Upper lobe of left lung (tissue), 6 donors: ENCODE results near the gene CMPK2. TPM values are rescaled to one million over a fixed set of nuclear protein-coding genes. Genes with fewer than 3 reads are reported as not detected.

Experiments used
- ATAC-seq, 2 donors: fragments of 200-7000 bp; cut with Tn5 transposase; one replicate each; pipeline ENCODE4 v1.9.1; 2022; ENCODE audit warnings: mild to moderate bottlenecking in 2 of 2, moderate library complexity in 2 of 2; ENCODE audit not compliant: low FRiP score in 2 of 2
- DNase-seq, 2 donors: peaks; one replicate each; pipeline ENCODE4 v3.0.0-alpha.2; 2019 to 2020
- H3K27ac ChIP-seq, 4 donors: fragments of 200-600 bp; sonication (generic); one replicate each; pipeline ENCODE4 v1.5.1; 2016 to 2019
- H3K27me3 ChIP-seq, 4 donors: fragments of 200-600 bp; sonication (generic); one replicate each; pipeline ENCODE4 v1.5.1; 2017 to 2019
- H3K36me3 ChIP-seq, 4 donors: fragments of 200-600 bp; sonication (generic); one replicate each; pipeline ENCODE4 v1.5.1; 2016 to 2019
- H3K4me1 ChIP-seq, 4 donors: fragments of 200-600 bp; sonication (generic); one replicate each; pipeline ENCODE4 v1.5.1; 2018 to 2019
- H3K4me3 ChIP-seq, 4 donors: fragments of 200-600 bp; sonication (generic); one replicate each; pipeline ENCODE4 v1.5.1; 2017 to 2019; ENCODE audit warnings: mild to moderate bottlenecking in 2 of 4, moderate library complexity in 1 of 4
- H3K9me3 ChIP-seq, 4 donors: fragments of 200-600 bp; sonication (generic); one replicate each; pipeline ENCODE4 v1.5.1; 2018 to 2019
- EP300 ChIP-seq, 4 donors: sonication (generic); formaldehyde crosslinking; IDR thresholded peaks; one replicate each; pipeline ENCODE4 v1.5.1; 2017; ENCODE audit warnings: antibody characterized with exemption in 4 of 4, control low read depth in 2 of 4
- POLR2A ChIP-seq, 4 donors: fragments of 450-650 bp; IDR thresholded peaks; one replicate each; pipeline ENCODE4 v1.5.1; 2016 to 2017; ENCODE audit warnings: antibody characterized with exemption in 4 of 4, mild to moderate bottlenecking in 2 of 4
- POLR2AphosphoS5 ChIP-seq, 2 donors: sonication (generic); formaldehyde crosslinking; IDR thresholded peaks; one replicate each; pipeline ENCODE4 v1.5.1; 2017; ENCODE audit warnings: antibody characterized with exemption in 2 of 2
- WGBS, 2 donors: methylation state at CpG; one replicate each; pipeline ENCODE4 v1.1.5; 2017 to 2018; 5-methylcytosine and 5-hydroxymethylcytosine counted together
- total RNA-seq, 6 donors: library from RNA; depleted of rRNA in 4 of 6; stranded (reverse); fragments of >200 nt in 4 of 6; gene quantifications; one replicate each; pipeline versions ENCODE4 v1.1.0 to v1.2.1, GENCODE V29; 2016 to 2021
- TF ChIP-seq, protein P1 (sequence below), 6 experiments: fragments of 450-650 bp in 4 of 6; fragments of 200-600 bp in 2 of 6; sonication (generic) in 2 of 6; IDR thresholded peaks; one replicate each; pipeline ENCODE4 v1.5.1; 2016 to 2019; ENCODE audit warnings: antibody characterized with exemption in 6 of 6
- donor health status: DM: no; HTN: no; CAD: no; lungs with moderate emphysema.
- donor health status: DM: no; HTN: yes; CAD: no; lungs with severe emphysema.

CMPK2 gene
- total RNA-seq, 6 donors from 2014 or later, result 18.0 to 37.2 (median 20.7) TPM

DNA sequence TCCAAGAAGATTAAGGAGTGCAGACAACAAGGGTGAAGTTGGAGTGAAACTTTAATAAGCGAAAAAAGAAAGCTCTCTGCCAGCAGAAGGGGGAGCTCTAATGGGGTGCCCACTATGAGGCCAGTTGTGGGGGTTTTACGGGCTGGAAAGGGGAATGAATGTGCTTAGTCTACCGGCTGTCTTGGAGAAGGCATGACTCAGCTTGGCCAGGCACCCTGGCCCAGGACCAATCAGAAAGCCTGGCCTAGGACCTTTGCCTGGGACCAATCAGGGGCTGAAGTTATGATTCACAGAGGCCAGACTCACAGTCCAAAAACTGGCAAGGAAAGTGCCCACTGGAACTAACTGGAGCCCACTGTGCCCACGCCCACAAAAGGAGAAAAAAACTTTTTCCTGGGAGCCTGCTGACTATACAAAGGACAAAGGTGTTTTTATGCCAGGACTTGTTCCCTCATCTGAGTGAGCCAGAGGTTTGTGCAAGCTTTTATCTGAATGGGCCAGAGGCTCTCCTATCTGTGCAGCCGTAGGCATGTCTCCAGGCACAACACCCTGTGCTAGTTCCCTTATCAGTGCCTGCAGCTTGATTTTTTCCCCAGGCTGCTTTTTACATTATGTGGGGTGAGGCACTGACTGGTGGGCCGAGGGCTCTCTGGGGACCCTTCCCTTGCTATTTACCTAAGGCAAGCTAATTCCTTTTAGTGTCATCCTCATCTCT is 18.6 kb downstream of the CMPK2 start:
- Histone ChIP-seq H3K4me1 (no peaks in the 10 kb centered on the region), H3K9me3 (peaks cover 47 to 73% (median 70%) of the 10 kb centered on the region in 4 donors), H3K36me3 (peaks cover 6 to 47% (median 36%) of the 10 kb centered on the region in 4 donors), H3K27ac (no peak overlapping the region), H3K4me3 (no peak overlapping the region), H3K27me3 (no peaks in the 10 kb centered on the region)
- ATAC-seq, result no peak
- no peak for DNase-seq
- TF ChIP-seq, protein P1, sequence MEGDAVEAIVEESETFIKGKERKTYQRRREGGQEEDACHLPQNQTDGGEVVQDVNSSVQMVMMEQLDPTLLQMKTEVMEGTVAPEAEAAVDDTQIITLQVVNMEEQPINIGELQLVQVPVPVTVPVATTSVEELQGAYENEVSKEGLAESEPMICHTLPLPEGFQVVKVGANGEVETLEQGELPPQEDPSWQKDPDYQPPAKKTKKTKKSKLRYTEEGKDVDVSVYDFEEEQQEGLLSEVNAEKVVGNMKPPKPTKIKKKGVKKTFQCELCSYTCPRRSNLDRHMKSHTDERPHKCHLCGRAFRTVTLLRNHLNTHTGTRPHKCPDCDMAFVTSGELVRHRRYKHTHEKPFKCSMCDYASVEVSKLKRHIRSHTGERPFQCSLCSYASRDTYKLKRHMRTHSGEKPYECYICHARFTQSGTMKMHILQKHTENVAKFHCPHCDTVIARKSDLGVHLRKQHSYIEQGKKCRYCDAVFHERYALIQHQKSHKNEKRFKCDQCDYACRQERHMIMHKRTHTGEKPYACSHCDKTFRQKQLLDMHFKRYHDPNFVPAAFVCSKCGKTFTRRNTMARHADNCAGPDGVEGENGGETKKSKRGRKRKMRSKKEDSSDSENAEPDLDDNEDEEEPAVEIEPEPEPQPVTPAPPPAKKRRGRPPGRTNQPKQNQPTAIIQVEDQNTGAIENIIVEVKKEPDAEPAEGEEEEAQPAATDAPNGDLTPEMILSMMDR (IDR thresholded peaks at IDR 0.05), result no peak
- TF ChIP-seq POLR2AphosphoS5 (IDR thresholded peaks at IDR 0.05), result no peak
- no peak for TF ChIP-seq EP300 (IDR thresholded peaks at IDR 0.05)
- no peak for TF ChIP-seq POLR2A (IDR thresholded peaks at IDR 0.05)
- WGBS, 2 donors, result 92% methylated on average over 6 of the region's 6 CpGs

DNA sequence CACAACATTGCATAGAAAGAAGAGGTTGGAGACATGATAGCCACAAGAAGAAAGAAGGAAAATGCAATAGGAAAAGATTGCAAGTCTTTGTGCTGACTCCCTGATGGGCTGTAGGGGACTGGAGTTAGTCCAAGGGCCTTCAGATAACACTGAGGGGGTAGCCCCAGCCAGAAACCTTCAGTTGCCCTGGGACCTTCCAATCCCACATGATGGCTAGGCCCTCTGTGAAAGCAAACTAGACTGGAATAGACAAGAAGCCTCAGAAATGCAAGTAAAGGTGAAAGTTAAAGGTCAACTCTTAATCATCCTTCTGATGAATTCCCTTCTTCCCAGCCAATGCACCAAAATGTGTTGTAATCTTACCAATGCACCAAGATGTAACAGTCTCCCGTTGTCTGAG is 19.2 kb downstream of the CMPK2 start:
- DNase-seq (no peak), ATAC-seq (no peak)
- Histone ChIP-seq H3K27ac (no peak overlapping the region), H3K27me3 (no peaks in the 10 kb centered on the region), H3K36me3 (peaks cover 6 to 42% (median 35%) of the 10 kb centered on the region in 4 donors), H3K4me3 (no peak overlapping the region), H3K9me3 (peaks cover 47 to 78% (median 71%) of the 10 kb centered on the region in 4 donors), H3K4me1 (no peaks in the 10 kb centered on the region)
- TF ChIP-seq POLR2AphosphoS5 (IDR thresholded peaks at IDR 0.05), result no peak
- TF ChIP-seq, protein P1 (IDR thresholded peaks at IDR 0.05), result no peak
- no peak for TF ChIP-seq EP300 (IDR thresholded peaks at IDR 0.05)
- TF ChIP-seq POLR2A (IDR thresholded peaks at IDR 0.05), result no peak
- WGBS, 2 donors, result 94 to 95% methylated on average over 1 of the region's 1 CpG

DNA sequence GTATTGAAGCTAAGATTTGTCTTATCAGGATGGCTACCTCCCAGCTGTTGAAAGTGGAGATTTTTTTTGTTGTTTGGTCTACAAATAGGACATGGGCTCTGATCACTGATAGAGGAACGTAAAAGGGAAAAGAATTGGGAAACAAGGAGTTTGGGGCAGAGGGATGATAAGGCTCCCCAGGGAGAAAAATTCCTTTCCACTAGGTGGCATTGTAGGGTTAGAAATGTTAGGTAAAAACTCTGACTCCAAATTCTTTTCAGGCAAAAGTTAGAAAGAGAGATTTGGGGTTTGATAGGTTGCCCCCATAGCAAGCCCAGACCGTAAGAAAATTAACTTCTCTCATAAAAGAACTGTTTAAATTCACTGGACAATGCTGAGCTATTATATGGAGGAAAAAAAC is 19.8 kb downstream of the CMPK2 start:
- 92 to 94% methylated on average over 2 of the region's 2 CpGs for WGBS, 2 donors
- no peak for TF ChIP-seq POLR2AphosphoS5 (IDR thresholded peaks at IDR 0.05)
- TF ChIP-seq EP300 (IDR thresholded peaks at IDR 0.05), result no peak
- TF ChIP-seq POLR2A (IDR thresholded peaks at IDR 0.05), result no peak
- TF ChIP-seq, protein P1 (IDR thresholded peaks at IDR 0.05), result no peak
- no peak overlapping the region for H3K4me3 ChIP-seq
- H3K36me3 ChIP-seq, result peaks cover 6 to 35% (median 29%) of the 10 kb centered on the region in 4 donors
- peaks cover 47 to 84% (median 71%) of the 10 kb centered on the region in 4 donors for H3K9me3 ChIP-seq
- DNase-seq (no peak), ATAC-seq (no peak)
- no peaks in the 10 kb centered on the region for H3K4me1 ChIP-seq
- no peaks in the 10 kb centered on the region for H3K27me3 ChIP-seq
- H3K27ac ChIP-seq, result no peak overlapping the region

DNA sequence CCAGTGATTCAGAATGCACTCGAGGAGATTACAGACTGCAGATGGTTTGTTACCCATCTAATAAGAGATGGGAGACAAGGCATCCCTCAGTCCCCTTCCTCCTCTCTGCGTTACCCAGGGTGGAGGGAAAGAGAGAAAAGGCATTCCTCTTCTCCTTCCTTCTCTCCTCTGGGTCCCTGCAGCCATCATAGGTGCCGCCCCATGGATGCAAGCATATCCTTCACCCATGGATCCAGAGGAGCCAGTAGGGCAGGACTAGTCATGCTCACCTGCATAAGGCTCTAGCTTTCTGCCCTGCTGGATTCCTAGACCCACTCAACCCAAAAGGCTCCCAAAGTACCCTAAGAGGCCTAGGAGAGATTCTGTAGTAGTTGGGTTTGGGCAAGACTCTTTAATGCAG is 20.4 kb downstream of the CMPK2 start:
- no peak for DNase-seq

More for the DNA sequence above, 20.4 kb downstream of the CMPK2 start:
- H3K36me3 ChIP-seq, result peaks cover 6 to 29% (median 25%) of the 10 kb centered on the region in 4 donors
- H3K27ac ChIP-seq, result no peak overlapping the region
- 81 to 85% methylated on average over 3 of the region's 3 CpGs for WGBS, 2 donors
- peaks cover 47 to 87% (median 74%) of the 10 kb centered on the region in 4 donors for H3K9me3 ChIP-seq
- H3K27me3 ChIP-seq, result no peaks in the 10 kb centered on the region
- TF ChIP-seq, protein P1 (IDR thresholded peaks at IDR 0.05), result no peak
- TF ChIP-seq EP300 (IDR thresholded peaks at IDR 0.05) (no peak), POLR2A (IDR thresholded peaks at IDR 0.05) (no peak), POLR2AphosphoS5 (IDR thresholded peaks at IDR 0.05) (no peak)
- peak in 1 of 2 donors; percentile 35 for ATAC-seq
- no peak overlapping the region for H3K4me3 ChIP-seq
- H3K4me1 ChIP-seq, result no peaks in the 10 kb centered on the region
